Nephron progenitor cell (in vitro differentiated cells): Measurements from ENCODE around the gene SIDT1.

ENCODE experiments used
- DNase-seq: peaks from one replicate; pipeline ENCODE4 v3.0.0; 2021
- H3K27ac Mint-ChIP-seq: 2 replicates; pipeline ENCODE4 v1.8.0; 2021; ENCODE audit warnings: mild to moderate bottlenecking, moderate library complexity, mixed read lengths
- H3K27me3 Mint-ChIP-seq: 2 replicates; pipeline ENCODE4 v1.8.0; 2021; ENCODE audit warnings: mild to moderate bottlenecking, low read depth, mixed read lengths; ENCODE audit not compliant: poor library complexity
- H3K36me3 Mint-ChIP-seq: 2 replicates; pipeline ENCODE4 v1.8.0; 2021; ENCODE audit warnings: low read depth, mixed read lengths
- H3K4me1 Mint-ChIP-seq: 2 replicates; pipeline ENCODE4 v1.8.0; 2021; ENCODE audit warnings: mixed read lengths
- H3K4me3 Mint-ChIP-seq: 2 replicates; pipeline ENCODE4 v1.8.0; 2021; ENCODE audit warnings: mild to moderate bottlenecking, moderate library complexity, mixed read lengths
- H3K9me3 Mint-ChIP-seq: 2 replicates; pipeline ENCODE4 v1.8.0; 2021; ENCODE audit warnings: mild to moderate bottlenecking, moderate library complexity, mixed read lengths
- TF ChIP-seq, protein P1 (sequence below): fragments of 200-600 bp; sonication (generic); IDR thresholded peaks from 2 replicates; pipeline ENCODE4 v1.5.0; 2021; ENCODE audit warnings: antibody characterized with exemption

Gene SIDT1

DNA sequence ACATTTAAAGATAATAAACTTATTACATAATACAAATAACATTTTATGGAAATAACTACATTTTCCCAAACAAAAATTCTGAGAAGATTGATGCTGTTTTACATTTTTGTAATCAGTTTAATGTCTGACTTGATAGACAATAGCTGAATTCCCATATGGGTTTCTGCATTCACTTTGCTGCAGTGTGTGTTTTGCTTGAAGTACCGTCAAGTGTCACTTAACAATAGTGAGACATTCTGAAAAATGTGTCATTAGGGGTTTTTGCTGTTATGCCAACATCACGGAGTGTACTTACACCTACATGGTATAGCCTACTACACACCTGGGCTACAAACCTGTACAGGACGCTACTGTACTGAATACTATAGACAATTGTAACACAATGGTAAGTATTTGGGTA lies 106.6 kb downstream of the SIDT1 start:
- no peak overlapping the region for H3K27ac Mint-ChIP-seq
- no peak for DNase-seq
- H3K4me1 Mint-ChIP-seq = no peaks in the 10 kb centered on the region
- no peak overlapping the region for H3K4me3 Mint-ChIP-seq
- peaks cover 17% of the 10 kb centered on the region for H3K9me3 Mint-ChIP-seq
- no peaks in the 10 kb centered on the region for H3K27me3 Mint-ChIP-seq
- peaks cover 3% of the 10 kb centered on the region for H3K36me3 Mint-ChIP-seq
- TF ChIP-seq, protein P1, sequence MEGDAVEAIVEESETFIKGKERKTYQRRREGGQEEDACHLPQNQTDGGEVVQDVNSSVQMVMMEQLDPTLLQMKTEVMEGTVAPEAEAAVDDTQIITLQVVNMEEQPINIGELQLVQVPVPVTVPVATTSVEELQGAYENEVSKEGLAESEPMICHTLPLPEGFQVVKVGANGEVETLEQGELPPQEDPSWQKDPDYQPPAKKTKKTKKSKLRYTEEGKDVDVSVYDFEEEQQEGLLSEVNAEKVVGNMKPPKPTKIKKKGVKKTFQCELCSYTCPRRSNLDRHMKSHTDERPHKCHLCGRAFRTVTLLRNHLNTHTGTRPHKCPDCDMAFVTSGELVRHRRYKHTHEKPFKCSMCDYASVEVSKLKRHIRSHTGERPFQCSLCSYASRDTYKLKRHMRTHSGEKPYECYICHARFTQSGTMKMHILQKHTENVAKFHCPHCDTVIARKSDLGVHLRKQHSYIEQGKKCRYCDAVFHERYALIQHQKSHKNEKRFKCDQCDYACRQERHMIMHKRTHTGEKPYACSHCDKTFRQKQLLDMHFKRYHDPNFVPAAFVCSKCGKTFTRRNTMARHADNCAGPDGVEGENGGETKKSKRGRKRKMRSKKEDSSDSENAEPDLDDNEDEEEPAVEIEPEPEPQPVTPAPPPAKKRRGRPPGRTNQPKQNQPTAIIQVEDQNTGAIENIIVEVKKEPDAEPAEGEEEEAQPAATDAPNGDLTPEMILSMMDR = no peak

DNA sequence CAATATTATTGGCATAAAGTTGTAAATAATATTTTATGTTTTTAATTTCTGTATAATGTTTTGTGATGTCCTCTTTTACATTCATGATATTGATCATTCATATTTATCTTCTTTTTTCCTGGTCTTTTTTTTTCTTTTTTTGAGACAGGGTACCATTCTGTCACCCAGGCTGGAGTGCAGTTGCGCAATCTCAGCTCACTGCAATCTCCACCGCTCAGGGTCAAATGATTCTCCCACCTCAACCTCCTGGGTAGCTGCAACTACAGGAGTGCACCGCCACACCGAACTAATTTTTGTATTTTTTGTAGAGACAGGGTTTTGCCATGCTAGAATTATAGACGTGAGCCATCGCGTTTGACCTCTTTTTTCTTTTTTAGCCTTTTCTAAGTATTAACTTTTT lies 111.2 kb downstream of the SIDT1 start:
- no peak overlapping the region for H3K27ac Mint-ChIP-seq
- DNase-seq = no peak
- no peak overlapping the region for H3K4me3 Mint-ChIP-seq
- H3K27me3 Mint-ChIP-seq = no peaks in the 10 kb centered on the region
- H3K4me1 Mint-ChIP-seq = no peaks in the 10 kb centered on the region
- TF ChIP-seq, protein P1 = no peak
- peaks cover 36% of the 10 kb centered on the region for H3K36me3 Mint-ChIP-seq
- peaks cover 58% of the 10 kb centered on the region for H3K9me3 Mint-ChIP-seq

DNA sequence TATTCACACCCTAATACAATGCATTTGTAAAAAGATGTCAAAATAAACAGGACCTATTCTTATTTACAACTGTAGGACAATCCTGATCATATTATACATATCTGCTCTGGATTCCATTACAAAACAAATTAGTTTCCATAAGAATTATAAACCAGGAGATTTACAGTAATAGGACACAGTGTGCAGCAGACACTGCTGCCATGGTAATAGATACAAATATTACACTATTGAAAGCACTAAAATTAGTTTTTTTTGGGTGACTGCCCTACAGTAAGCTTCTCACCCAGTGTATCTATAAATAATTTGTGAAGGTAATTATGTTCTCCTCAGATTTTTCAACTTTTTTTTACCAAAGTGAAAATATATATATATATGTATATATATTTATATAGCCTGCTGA lies 116.2 kb downstream of the SIDT1 start:
- TF ChIP-seq, protein P1 = no peak
- DNase-seq = no peak
- H3K4me3 Mint-ChIP-seq = no peak overlapping the region
- peaks cover 50% of the 10 kb centered on the region for H3K36me3 Mint-ChIP-seq
- H3K4me1 Mint-ChIP-seq = no peaks in the 10 kb centered on the region
- no peak overlapping the region for H3K27ac Mint-ChIP-seq
- peaks cover 4% of the 10 kb centered on the region for H3K27me3 Mint-ChIP-seq
- H3K9me3 Mint-ChIP-seq = peaks cover 45% of the 10 kb centered on the region

DNA sequence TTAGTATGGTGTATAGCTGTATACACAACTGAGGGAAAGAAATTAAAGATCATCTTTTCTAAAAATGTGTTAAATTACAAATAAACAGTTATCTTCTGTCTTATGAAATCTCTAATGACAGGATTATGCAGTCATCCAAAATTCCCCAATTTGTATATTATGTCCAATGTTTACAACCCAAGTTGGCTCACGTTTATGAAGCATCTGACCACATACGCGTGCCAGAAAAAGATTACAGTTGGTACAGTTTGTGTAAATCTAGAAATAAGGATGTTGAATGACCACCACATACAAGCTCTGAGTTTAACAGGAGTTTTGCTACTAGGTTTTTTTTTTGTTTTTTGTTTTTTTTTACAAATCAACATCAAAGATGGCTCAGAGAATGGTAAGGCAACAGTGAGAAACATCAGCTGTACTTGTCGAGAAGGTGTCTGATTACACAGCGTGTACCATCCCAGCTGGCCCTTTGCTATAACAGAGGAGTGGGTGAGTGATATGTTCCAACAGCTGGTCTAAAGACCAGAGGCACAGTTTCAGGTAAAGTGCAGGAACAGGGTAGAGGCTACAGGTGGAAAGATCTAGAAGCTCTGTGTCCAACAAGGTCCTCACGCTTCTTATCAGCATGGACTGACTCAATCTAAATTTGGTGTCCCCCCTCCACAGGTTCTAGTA lies 117.0 kb downstream of the SIDT1 start:
- peaks cover 43% of the 10 kb centered on the region for H3K36me3 Mint-ChIP-seq
- no peak overlapping the region for H3K4me3 Mint-ChIP-seq
- peaks cover 4% of the 10 kb centered on the region for H3K27me3 Mint-ChIP-seq
- no peaks in the 10 kb centered on the region for H3K4me1 Mint-ChIP-seq
- DNase-seq = no peak
- peaks cover 37% of the 10 kb centered on the region for H3K9me3 Mint-ChIP-seq
- TF ChIP-seq, protein P1 = no peak
- H3K27ac Mint-ChIP-seq = no peak overlapping the region

DNA sequence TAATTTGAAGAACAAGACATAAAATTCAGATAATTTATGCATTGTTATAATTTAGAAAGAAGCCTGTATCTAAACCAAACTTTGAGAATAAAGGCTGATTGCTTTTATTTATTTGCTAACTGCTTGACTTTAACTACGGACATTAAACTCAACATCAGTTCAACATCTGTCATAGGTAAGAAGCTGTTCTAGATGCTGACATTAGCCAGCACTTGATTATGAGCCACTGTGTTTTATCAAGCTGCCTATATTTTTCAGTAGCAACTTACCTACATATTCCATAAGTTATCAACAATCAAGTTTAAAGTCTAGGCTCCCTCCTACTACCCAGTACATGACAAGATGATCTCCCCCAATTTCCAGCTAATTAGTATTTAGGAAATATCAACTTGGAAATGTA lies 122.0 kb downstream of the SIDT1 start:
- peaks cover 4% of the 10 kb centered on the region for H3K27me3 Mint-ChIP-seq
- no peak overlapping the region for H3K4me3 Mint-ChIP-seq
- H3K9me3 Mint-ChIP-seq = no peaks in the 10 kb centered on the region
- H3K4me1 Mint-ChIP-seq = no peaks in the 10 kb centered on the region
- peaks cover 62% of the 10 kb centered on the region for H3K36me3 Mint-ChIP-seq
- H3K27ac Mint-ChIP-seq = no peak overlapping the region
- no peak for DNase-seq
- TF ChIP-seq, protein P1 = no peak

DNA sequence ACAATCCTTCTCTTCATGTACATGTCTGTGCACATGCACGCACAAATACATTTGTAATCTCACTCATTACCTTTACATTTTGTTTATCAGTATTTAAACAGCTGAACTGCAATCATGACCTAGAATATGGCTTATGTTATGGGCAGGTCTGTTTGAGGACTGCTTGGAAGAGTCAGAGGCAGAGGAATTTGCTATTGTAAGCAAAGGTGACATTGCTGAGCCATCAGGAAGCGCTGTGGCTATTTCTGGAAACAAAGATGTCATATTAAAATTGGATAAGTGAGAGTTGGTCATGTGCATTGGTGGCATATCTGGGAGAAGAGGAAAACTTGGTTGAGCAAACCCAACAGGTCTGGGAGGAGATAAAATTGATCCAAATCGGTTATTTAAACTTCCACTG lies 122.5 kb downstream of the SIDT1 start:
- H3K36me3 Mint-ChIP-seq = peaks cover 67% of the 10 kb centered on the region
- H3K27me3 Mint-ChIP-seq = peaks cover 4% of the 10 kb centered on the region
- DNase-seq = no peak
- no peak overlapping the region for H3K4me3 Mint-ChIP-seq
- no peaks in the 10 kb centered on the region for H3K9me3 Mint-ChIP-seq
- TF ChIP-seq, protein P1 = no peak
- no peaks in the 10 kb centered on the region for H3K4me1 Mint-ChIP-seq
- no peak overlapping the region for H3K27ac Mint-ChIP-seq
